Pancreas (tissue), 10 donors: ENCODE measurements around the gene ARL13B. TPM values are rescaled to one million over a fixed set of nuclear protein-coding genes. Genes with fewer than 3 reads are reported as not detected.
"Not testable (repeated sequence)": the region's sequence is repeated elsewhere in the genome, so short reads cannot be mapped to it uniquely, and the experiment has no call there.

Source experiments
- ATAC-seq, 4 donors: fragments of 200-7000 bp; cut with Tn5 transposase; one replicate each; pipeline versions ENCODE4 v1.8.0 to v1.9.1; 2020; ENCODE audit warnings: mild to moderate bottlenecking in 4 of 4, moderate library complexity in 4 of 4
- DNase-seq, 6 donors: peaks; one replicate each; pipeline ENCODE4 v3.0.0-alpha.2; 2020
- FAIRE-seq: peaks from 2 replicates; lab custom pipeline; 2012; peaks lifted over from hg19 to GRCh38; lab: Jason Lieb, UNC
- H3K27ac ChIP-seq, 4 donors: fragments of 200-600 bp; sonication (generic); 1 replicate in 3 of 4; 2 replicates in 1 of 4; pipeline versions ENCODE4 v1.5.0 to v1.8.0; 2020
- H3K27me3 ChIP-seq, 4 donors: fragments of 200-600 bp; one replicate each; pipeline ENCODE4 v1.8.0; 2021
- H3K36me3 ChIP-seq, 3 donors: fragments of 200-600 bp; sonication (generic) in 1 of 3; one replicate each; pipeline versions ENCODE4 v1.5.0 to v1.8.0; 2020 to 2021
- H3K4me1 ChIP-seq, 3 donors: fragments of 200-600 bp; one replicate each; pipeline ENCODE4 v1.8.0; 2021
- H3K4me3 ChIP-seq, 4 donors: fragments of 200-600 bp; sonication (generic) in 2 of 4; one replicate each; pipeline versions ENCODE4 v1.5.0 to v1.8.0; 2020 to 2021
- H3K9me3 ChIP-seq, 4 donors: fragments of 200-600 bp; one replicate each; pipeline ENCODE4 v1.8.0; 2021
- WGBS, 2 donors: extraction: QIAGEN DNeasy Blood & Tissue Kit; methylation state at CpG; one replicate each; pipeline ENCODE4 v1.1.7; 2013; 5-methylcytosine and 5-hydroxymethylcytosine counted together
- intact Hi-C, 3 donors: fragments of 100-400 bp; cut with DNase I; formaldehyde crosslinking; loops; one replicate each; pipeline versions ENCODE4 v1.11.1 to v1.14.2; 2022
- polyA plus RNA-seq, 2 donors: library from polyadenylated mRNA; stranded (reverse); fragments of 200-250 nt; gene quantifications; one replicate each; pipeline ENCODE4 v1.2.3, GENCODE V29; 2013
- total RNA-seq, 6 donors: library from RNA; stranded (reverse); fragmentation: NEBNext Ultra II Directional in 4 of 6; extraction: Animal tissue kit (Norgen Biotek cat#: 25700) in 4 of 6; gene quantifications; one replicate each; pipeline versions ENCODE4 v1.2.1 to v1.2.4, GENCODE V29; 2021 to 2023
- TF ChIP-seq, protein P1 (sequence below), 4 donors: fragments of 200-600 bp; sonication (generic) in 3 of 4; IDR thresholded peaks; one replicate each; pipeline versions ENCODE4 v1.5.0 to v1.8.0; 2021; ENCODE audit warnings: antibody characterized with exemption in 4 of 4
- donor health status: healthy with polysubstance abuse.
- donor health status: DM: no; HTN: no; CAD: no; lungs with moderate emphysema.
- donor health status: DM: no; HTN: no; CAD: no.
- donor health status: control.
- donor health status: control.
- donor health status: Bipolar disorder and iron deficiency.
- donor health status: DM: yes; HTN: yes; CAD: no.
- donor health status: DM: no; HTN: no; CAD: no.
- donor health status: DM: no; HTN: no; CAD: no.
- donor health status: DM: yes; HTN: yes; CAD: no.

Gene ARL13B
- total and polyA plus RNA-seq, 8 donors, result 1.9 to 6.1 (median 3.1) TPM

DNA sequence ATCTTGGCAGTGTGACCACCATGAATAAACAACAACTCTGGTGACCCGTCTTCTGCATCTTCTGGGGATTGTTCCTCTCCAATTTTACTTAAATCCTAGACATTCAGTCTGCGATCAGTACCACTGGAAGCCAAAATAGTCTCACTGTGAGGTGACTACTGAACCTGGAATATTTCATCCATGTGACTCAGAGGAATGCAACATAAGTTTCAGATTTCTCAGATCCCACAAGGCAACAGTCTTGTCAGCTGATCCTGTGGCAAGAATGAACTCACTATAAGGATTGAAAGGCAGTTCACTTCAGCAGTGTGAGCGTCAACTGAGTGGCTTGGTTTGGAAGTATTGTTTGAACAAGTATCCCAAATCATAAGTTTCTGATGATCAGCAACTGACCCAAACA lies 96.1 kb downstream of the ARL13B start:
- no peaks in the 10 kb centered on the region for H3K9me3 ChIP-seq
- TF ChIP-seq, protein P1, sequence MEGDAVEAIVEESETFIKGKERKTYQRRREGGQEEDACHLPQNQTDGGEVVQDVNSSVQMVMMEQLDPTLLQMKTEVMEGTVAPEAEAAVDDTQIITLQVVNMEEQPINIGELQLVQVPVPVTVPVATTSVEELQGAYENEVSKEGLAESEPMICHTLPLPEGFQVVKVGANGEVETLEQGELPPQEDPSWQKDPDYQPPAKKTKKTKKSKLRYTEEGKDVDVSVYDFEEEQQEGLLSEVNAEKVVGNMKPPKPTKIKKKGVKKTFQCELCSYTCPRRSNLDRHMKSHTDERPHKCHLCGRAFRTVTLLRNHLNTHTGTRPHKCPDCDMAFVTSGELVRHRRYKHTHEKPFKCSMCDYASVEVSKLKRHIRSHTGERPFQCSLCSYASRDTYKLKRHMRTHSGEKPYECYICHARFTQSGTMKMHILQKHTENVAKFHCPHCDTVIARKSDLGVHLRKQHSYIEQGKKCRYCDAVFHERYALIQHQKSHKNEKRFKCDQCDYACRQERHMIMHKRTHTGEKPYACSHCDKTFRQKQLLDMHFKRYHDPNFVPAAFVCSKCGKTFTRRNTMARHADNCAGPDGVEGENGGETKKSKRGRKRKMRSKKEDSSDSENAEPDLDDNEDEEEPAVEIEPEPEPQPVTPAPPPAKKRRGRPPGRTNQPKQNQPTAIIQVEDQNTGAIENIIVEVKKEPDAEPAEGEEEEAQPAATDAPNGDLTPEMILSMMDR (IDR thresholded peaks at IDR 0.05), result no peak
- H3K4me1 ChIP-seq, result no peaks in the 10 kb centered on the region
- ATAC-seq (no peak), DNase-seq (no peak), FAIRE-seq (no peak)
- 93% methylated on average over 3 of the region's 3 CpGs for WGBS, 2 donors
- no peaks in the 10 kb centered on the region for H3K27me3 ChIP-seq
- H3K36me3 ChIP-seq, result no peaks in the 10 kb centered on the region
- no peak overlapping the region for H3K4me3 ChIP-seq
- H3K27ac ChIP-seq, result no peak overlapping the region
- intact Hi-C loops, result no loop called here

DNA sequence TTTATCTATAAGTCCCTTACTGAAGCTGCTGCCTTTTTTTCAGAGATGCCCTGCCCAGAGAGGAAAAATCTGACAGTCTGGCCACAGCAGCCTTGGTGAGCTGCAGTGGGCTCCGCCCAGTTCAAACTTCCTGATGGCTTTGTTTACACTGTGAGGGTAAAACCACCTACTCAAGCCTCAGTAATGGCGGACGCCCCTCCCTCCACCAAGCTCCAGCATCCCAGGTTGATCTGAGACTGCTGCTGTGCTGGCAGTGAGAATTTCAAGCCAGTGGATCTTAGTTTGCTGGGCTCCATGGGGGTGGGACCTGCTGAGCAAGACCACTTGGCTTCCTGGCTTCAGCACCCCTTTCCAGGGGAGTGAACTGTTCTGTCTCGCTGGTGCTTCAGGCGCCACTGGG lies 100.6 kb downstream of the ARL13B start:
- H3K36me3 ChIP-seq, H3K4me1 ChIP-seq, H3K27me3 ChIP-seq, H3K4me3 ChIP-seq, H3K9me3 ChIP-seq, ATAC-seq, intact Hi-C loops, FAIRE-seq, DNase-seq, H3K27ac ChIP-seq: not testable (repeated sequence)
- 92% methylated on average over 5 of the region's 5 CpGs for WGBS, 2 donors

DNA sequence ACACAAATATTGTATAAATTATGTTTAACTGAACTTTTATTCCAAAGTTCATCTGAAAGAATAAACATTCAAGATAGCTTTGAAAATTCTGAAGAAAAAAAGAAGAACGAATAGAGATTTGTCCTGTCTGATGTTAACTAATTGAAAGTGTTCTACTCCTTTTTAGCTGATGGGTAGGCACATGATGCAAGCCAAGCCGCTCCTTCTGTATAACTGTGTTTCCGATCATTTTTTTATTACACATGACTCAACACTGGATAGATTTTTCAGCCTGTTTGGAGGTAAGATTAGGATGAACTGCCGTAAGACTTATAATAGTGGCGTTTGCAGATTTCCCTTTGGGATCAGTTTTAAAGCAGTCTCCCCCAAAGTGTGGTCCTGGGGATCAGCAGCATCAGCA lies 101.9 kb downstream of the ARL13B start:
- FAIRE-seq (no peak), ATAC-seq (no peak), DNase-seq (no peak)
- Histone ChIP-seq H3K4me1 (no peaks in the 10 kb centered on the region), H3K27ac (no peak overlapping the region), H3K36me3 (peaks cover 0 to 9% (median 4%) of the 10 kb centered on the region in 3 donors), H3K27me3 (no peaks in the 10 kb centered on the region), H3K9me3 (no peaks in the 10 kb centered on the region), H3K4me3 (no peak overlapping the region)
- intact Hi-C loops, result no loop called here
- WGBS, 2 donors, result 82 to 84% methylated on average over 5 of the region's 5 CpGs
- TF ChIP-seq, protein P1 (IDR thresholded peaks at IDR 0.05), result no peak

DNA sequence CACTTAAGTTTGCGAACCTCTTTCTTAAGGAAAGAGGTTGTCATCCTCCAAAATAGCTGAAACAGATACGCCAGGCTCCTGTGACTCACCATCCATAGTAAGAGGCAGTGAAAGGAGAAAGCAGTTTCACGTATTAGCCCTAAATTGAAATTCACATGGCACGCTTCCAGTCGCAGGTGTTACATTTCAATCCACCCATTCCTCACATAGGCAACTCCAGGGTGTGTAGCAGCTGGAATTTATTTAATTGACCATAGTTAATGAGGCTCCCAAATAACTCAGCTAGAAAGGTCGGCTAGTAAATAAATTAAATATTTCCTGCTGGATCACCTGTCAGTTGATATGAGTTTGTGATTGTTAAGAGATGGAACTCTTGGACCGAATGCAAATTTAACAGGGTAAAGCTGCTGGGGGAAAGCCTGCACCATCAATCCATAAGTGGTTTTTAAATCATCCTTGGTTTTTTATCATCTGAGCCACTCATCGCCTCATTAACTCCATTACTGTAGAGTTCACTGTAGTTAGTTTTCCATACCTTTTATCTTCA lies 102.5 kb downstream of the ARL13B start:
- Histone ChIP-seq H3K4me1 (no peaks in the 10 kb centered on the region), H3K36me3 (peaks cover 0 to 9% (median 4%) of the 10 kb centered on the region in 3 donors), H3K9me3 (no peaks in the 10 kb centered on the region), H3K4me3 (no peak overlapping the region), H3K27me3 (no peaks in the 10 kb centered on the region), H3K27ac (no peak overlapping the region)
- intact Hi-C loops, result no loop called here
- WGBS, 2 donors, result 81% methylated on average over 8 of the region's 8 CpGs
- TF ChIP-seq, protein P1 (IDR thresholded peaks at IDR 0.05), result no peak
- no peak for FAIRE-seq
- DNase-seq, result no peak
- peak in 1 of 4 donors; percentile 55 for ATAC-seq

DNA sequence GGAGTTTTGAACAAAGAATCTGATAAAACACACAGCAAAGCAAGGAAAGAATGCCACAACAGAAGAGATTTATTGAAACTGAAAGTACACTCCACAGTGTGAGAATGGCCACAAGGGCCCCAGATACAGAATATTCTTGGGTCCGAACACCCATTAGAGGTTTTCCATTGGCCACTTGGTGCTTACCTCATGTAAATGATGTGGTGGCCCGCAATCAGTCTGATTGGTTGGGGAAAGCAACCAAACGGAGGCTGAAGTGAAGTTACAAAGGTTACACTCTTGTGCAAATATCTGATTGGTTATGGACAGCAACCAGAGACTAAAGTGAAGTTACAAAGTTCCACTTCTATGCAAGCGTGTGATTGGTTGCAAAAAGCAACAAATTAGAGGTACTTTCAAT lies 103.3 kb downstream of the ARL13B start:
- H3K36me3 ChIP-seq, result peaks cover 0 to 9% (median 4%) of the 10 kb centered on the region in 3 donors
- 86 to 89% methylated on average over 4 of the region's 4 CpGs for WGBS, 2 donors
- no peak for ATAC-seq

More for the DNA sequence above, 103.3 kb downstream of the ARL13B start:
- FAIRE-seq, result no peak
- no peak for DNase-seq
- Histone ChIP-seq H3K4me3 (no peak overlapping the region), H3K4me1 (no peaks in the 10 kb centered on the region), H3K9me3 (no peaks in the 10 kb centered on the region), H3K27ac (no peak overlapping the region), H3K27me3 (no peaks in the 10 kb centered on the region)
- intact Hi-C loops, result no loop called here
- TF ChIP-seq, protein P1 (IDR thresholded peaks at IDR 0.05), result no peak
